GM12801 (cell line): ENCODE results near the gene ATP5F1C.

Experiments
- TF ChIP-seq, protein P1 (sequence below): IDR thresholded peaks from one replicate; pipeline ENCODE4 v1.5.1; 2011; ENCODE audit warnings: control low read depth; ENCODE audit not compliant: insufficient read length; ENCODE audit errors: extremely low read depth

Gene ATP5F1C

DNA sequence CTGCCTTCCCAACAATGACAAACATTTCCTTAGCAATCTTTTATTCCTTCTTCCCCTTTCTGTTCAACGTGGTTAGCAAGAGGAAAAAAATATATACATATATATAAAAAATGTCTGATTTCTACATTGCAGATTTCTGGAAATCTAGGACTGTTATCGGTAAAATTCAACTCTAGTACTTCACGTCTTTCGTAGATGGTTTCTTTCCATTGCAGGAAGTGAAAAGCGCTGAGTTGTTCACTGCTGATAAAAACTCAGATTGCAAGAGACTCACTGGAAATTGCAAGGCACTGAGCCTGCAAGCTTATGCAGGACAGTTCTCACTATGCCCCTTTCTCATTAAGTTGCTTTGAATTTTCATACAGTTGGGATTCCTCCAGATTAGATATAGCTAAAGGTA, 24.0 kb upstream of the ATP5F1C start:
- TF ChIP-seq, protein P1, sequence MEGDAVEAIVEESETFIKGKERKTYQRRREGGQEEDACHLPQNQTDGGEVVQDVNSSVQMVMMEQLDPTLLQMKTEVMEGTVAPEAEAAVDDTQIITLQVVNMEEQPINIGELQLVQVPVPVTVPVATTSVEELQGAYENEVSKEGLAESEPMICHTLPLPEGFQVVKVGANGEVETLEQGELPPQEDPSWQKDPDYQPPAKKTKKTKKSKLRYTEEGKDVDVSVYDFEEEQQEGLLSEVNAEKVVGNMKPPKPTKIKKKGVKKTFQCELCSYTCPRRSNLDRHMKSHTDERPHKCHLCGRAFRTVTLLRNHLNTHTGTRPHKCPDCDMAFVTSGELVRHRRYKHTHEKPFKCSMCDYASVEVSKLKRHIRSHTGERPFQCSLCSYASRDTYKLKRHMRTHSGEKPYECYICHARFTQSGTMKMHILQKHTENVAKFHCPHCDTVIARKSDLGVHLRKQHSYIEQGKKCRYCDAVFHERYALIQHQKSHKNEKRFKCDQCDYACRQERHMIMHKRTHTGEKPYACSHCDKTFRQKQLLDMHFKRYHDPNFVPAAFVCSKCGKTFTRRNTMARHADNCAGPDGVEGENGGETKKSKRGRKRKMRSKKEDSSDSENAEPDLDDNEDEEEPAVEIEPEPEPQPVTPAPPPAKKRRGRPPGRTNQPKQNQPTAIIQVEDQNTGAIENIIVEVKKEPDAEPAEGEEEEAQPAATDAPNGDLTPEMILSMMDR, result no peak

DNA sequence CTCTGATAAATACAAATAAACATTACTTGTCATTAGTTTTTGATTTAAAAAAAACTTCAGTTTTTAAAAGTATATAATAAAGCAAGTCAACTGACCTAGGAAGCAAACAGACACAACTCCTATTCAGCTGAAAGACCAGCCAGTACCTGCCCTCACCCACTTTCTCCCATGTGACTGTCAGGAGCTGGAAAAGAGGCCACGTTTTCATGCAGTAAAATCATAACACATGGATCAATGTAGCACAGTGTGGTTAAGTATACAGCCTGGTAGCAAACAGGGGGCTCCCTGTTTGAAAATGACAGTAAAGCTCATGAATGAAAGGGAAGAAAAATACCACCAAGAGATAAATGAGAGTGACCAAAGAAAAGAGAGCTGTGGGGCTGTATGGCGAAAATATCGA, 21.7 kb upstream of the ATP5F1C start:
- TF ChIP-seq, protein P1, result no peak

DNA sequence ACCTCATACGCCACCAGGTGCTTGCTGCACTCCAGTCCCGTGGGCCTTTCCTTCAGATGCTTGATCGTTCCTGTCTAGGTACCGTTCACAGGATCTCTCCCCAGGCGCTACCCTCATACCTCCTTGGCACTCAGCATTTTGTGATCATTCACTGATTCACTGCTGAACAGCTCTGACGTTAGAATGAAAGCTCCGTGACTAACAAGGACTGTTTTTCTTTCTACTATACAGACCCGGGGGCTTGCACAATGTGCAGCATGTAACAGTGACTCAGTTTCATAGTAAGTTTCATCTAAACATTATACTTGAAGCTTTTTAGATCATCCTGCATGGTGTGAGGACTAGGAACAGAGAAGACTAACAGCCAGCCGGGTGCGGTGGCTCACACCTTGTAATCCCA, 20.8 kb upstream of the ATP5F1C start:
- TF ChIP-seq, protein P1, result no peak

DNA sequence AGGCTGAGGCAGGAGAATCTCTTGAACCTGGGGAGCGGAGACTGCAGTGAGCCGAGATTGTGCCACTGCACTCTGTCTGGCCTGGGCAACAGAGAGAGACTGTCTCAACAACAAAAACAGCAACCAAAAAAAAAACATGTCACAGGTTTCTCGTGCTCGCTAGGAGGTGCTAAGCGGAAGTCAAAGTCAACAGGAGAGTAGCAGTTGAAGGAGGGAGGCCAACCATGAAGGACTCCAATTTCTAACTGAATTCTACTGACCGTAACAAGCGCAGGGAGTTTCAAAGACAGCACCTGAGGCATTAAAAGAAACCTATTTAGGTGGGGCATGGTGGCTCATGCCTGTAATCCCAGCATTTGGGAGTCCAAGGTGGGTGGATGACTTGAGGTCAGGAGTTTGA, 19.6 kb upstream of the ATP5F1C start:
- TF ChIP-seq, protein P1, result no peak

DNA sequence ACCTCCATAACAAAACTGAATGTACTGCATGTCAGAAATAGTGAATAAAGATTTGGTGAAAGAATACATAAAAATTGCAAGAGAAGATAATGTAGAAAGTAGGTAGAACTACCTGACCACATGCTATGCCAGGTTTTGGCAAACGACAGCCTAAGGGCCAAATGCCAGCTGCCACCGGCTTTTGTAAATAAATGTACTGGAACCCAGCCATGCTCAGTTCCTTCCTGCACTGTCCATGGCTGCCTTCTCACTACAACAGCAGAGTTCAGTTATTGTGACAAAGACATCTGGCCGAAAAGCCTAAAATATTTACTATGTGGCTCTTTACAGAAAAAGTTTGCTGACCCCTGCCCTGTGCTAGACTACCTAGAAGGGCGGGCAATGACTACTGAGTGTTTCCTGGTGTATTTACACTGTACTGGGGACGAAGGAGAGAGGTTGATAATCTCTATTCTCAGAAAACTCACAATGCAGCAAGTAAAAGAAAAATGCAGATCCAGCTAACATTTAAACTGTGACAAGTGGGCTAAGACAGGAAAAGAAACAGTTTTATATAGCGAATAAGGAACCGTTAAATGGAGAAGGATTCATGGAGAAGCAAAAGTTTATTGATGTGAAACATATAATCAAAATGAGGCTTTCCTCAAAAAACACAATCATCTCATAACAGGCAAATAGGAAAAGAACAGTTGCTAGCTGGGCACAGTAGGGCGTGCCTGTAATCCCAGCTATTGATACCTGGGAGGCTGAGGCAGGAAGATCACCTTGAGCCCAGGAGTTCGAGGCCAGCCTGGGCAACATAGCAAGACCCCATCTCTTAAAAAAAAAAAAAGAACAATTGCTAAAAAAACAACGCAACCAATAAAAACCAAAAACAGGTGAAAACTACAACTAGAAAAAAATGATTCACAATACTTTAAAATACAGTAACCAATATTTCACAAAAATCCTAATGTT, 13.9 kb upstream of the ATP5F1C start:
- TF ChIP-seq, protein P1, result no peak

DNA sequence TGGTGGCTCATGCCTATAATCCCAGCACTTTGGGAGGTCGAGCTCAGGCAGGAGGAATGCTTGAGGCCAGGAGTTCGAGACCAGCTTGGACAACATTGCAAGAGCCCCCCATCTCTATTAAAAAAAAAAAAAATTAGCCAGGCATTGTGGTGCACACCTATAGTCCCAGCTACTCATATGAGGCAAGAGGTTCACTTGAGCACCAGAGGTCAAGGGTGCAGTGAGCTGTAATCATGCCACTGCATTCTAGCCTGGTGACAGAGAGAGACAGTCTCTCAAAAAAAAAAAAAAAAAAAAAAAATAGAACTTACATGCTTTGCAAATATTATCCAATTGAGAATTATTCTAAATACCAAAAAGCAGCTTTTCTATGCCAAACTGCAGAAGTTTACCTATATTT, 11.2 kb upstream of the ATP5F1C start:
- TF ChIP-seq, protein P1, result no peak

DNA sequence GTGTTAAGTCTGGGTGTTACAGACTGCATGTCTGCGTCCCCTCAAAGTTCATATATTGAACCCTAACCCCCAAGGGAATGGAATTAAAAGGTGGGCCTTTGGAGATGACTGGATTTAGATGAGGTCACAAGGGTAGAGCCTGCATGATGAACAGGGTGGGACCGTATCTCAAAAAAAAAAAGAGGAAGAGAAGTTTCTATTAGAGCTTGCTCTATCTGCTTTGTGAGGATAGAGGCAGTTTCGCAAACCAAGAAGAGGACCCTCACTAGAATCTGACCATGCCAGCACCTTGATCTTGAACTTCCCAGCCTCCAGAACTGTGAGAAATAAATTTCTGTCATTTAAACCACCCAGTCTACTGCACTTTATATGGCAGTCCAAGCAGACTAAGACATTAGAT, 1.5 kb upstream of the ATP5F1C start:
- TF ChIP-seq, protein P1, result no peak
